ENCODE measurements around the gene ANXA2.

The ANXA2 gene

DNA sequence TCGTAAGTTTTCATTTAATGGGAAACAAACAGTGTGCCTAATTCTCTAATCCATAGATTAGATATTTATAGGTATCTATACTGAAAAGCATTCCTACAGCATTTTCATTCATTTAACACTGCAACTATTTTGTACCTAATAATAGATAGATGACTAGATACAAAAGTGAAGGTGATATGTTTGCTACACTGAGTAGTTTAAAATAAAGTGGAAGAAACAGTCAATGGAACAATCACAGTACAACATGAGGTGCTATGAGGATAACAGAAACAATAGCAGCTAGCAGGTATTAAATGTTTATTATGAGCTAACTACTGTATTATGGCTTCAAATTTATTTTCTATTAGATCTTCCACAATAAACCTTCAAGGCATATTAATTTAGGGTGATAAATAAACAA, 31.1 kb upstream of the ANXA2 start:
- DNase-seq (ENCODE audit: low read depth) = no peak
- TF ChIP-seq, protein P1, sequence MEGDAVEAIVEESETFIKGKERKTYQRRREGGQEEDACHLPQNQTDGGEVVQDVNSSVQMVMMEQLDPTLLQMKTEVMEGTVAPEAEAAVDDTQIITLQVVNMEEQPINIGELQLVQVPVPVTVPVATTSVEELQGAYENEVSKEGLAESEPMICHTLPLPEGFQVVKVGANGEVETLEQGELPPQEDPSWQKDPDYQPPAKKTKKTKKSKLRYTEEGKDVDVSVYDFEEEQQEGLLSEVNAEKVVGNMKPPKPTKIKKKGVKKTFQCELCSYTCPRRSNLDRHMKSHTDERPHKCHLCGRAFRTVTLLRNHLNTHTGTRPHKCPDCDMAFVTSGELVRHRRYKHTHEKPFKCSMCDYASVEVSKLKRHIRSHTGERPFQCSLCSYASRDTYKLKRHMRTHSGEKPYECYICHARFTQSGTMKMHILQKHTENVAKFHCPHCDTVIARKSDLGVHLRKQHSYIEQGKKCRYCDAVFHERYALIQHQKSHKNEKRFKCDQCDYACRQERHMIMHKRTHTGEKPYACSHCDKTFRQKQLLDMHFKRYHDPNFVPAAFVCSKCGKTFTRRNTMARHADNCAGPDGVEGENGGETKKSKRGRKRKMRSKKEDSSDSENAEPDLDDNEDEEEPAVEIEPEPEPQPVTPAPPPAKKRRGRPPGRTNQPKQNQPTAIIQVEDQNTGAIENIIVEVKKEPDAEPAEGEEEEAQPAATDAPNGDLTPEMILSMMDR (IDR thresholded peaks at IDR 0.05; ENCODE audit: low read depth, low read length, missing control alignments) = no peak
- H3K4me3 ChIP-seq (ENCODE audit: low read depth, low read length) = no peak overlapping the region

DNA sequence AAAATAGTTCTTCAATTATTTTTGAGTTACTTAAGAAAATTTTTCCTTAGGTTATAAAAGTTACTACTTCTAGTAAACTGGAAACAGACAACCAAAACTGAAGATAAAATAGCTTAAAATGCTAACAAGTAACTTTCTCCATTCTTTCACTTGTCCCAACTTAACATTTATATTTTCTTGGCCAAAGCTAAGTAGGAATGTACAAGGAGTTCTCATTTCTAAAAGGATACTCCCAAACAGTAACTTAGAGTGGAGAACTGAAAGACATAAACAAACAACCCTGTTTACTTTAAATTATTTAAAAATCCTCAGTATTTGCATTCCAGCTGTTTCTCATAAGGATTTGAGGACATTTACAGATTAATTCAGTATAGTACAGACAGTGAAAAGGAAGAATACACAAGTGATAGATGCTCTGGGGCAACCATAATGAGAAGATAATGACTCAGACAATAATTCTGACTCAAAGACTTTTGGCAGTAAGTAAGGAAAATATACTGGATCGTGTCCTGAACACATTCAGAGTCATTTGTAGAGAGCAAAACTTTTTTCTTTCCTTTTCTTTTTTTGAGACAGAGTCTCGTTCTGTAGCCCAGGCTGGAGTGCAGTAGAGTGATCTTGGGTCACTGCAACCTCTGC, 29.2 kb upstream of the ANXA2 start:
- no peak overlapping the region for H3K4me3 ChIP-seq (ENCODE audit: low read depth, low read length)
- TF ChIP-seq, protein P1 (IDR thresholded peaks at IDR 0.05; ENCODE audit: low read depth, low read length, missing control alignments) = no peak
- DNase-seq (ENCODE audit: low read depth) = no peak

DNA sequence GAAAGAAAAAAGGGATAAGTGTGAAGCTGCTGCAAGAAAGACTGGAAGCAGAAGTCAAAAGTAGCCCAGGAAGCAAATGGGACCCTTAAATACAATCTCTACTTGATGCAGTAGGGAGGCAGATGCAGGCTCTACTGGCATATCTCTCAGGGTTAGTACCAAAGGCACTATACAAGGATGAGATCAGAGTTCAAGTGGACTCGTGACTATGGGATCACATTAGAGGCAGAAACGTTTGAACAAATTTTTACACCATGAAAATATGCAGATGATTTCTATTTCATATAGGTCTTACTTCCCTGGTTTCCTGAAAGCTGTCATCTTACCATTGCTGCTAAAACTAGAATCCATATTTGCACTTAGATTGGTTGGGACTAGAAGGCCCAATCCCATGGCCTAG, 27.7 kb upstream of the ANXA2 start:
- TF ChIP-seq, protein P1 (IDR thresholded peaks at IDR 0.05; ENCODE audit: low read depth, low read length, missing control alignments) = no peak
- DNase-seq (ENCODE audit: low read depth) = no peak
- H3K4me3 ChIP-seq (ENCODE audit: low read depth, low read length) = no peak overlapping the region

DNA sequence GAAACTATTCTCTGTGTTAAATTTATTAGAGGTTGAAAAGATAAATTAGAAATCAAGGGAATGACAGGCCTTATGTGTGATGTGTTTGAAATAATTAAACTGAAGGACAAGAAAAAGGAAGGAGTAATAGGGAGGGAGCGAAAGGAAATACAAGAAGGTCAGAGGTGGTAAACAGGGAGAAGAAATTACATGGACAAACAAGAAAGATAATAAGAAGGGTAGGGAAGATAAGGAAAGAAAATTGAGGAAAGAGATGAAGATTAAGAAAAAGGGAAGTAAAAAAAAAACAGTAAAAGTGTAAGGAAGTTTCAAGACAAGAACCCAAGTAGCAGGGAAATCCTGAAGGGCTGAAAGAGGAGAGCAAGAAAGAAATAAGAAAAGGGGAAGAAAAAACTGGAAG, 26.2 kb upstream of the ANXA2 start:
- no peak overlapping the region for H3K4me3 ChIP-seq (ENCODE audit: low read depth, low read length)
- DNase-seq (ENCODE audit: low read depth) = no peak
- TF ChIP-seq, protein P1 (IDR thresholded peaks at IDR 0.05; ENCODE audit: low read depth, low read length, missing control alignments) = no peak

DNA sequence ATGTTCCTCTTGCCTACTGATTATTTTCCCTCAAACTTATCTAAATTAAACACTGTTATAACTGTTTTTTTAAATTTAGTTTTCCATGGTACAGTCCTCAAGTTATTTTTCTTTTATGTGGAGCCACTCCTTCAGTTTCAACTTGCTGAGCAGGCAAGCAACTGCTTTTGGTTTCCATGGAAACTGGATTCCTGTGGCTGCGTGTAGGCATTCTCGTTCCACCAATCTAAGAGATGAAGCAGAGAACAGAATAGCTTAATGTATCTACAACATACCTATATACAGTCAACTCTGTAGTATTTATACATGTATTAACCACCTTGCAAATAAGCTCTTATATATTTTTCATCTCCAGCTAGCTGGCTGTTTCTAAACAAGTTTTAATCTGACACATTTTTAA, 25.8 kb upstream of the ANXA2 start:
- no peak overlapping the region for H3K4me3 ChIP-seq (ENCODE audit: low read depth, low read length)
- TF ChIP-seq, protein P1 (IDR thresholded peaks at IDR 0.05; ENCODE audit: low read depth, low read length, missing control alignments) = no peak
- DNase-seq (ENCODE audit: low read depth) = no peak

DNA sequence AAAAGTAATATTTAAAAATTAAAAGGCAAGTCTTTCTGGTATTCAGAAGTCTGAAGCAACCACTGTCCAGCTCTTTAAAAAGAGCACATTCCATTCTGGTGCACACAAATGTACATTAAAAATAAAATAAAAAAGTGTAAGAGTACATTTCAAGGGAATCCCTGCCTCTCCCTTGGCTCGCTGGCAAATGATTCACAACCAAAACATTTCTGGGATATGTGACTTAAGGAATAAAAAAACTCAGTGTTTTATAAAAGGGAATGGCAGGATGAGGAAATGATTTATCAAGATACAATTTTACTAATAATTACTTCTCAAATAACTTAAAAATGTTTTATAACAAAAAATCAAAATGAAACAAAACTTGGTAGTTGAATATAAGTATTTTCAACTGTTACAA, 23.8 kb upstream of the ANXA2 start:
- DNase-seq (ENCODE audit: low read depth) = no peak
- H3K4me3 ChIP-seq (ENCODE audit: low read depth, low read length) = no peak overlapping the region
- TF ChIP-seq, protein P1 (IDR thresholded peaks at IDR 0.05; ENCODE audit: low read depth, low read length, missing control alignments) = no peak

DNA sequence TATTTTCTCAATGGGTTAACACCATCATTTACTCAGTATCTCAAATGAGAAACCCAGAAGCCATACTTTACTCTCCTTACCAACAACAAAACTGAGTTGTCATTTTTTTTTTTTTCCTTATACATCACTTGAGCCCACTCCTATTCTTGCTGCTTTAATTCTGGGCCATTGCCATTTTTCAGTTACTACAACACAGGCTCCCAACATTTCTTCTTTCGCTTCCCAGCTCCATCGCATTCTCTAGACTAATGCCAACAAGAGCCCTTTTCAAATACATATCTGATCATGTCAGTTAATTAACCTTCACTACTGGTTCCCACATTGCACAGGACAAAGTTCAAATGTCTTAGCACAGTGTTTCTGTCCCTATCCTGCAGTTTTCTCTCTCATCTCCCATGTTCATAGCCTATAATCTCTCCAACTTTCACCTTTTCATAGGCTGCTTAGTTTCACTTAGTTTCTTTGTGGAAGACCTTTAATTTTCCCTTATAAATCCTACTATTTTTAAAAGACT, 22.5 kb upstream of the ANXA2 start:
- DNase-seq (ENCODE audit: low read depth) = no peak
- no peak overlapping the region for H3K4me3 ChIP-seq (ENCODE audit: low read depth, low read length)
- TF ChIP-seq, protein P1 (IDR thresholded peaks at IDR 0.05; ENCODE audit: low read depth, low read length, missing control alignments) = no peak
